Fibroblast of mammary gland (primary cell): ENCODE data around the gene CTTN.

Source experiments
- DNase-seq: peaks from one replicate; pipeline ENCODE4 v3.0.0-alpha.2; 2010; ENCODE audit warnings: low read depth
- H3K4me3 ChIP-seq: 2 replicates; pipeline ENCODE4 v1.5.1; 2011; ENCODE audit warnings: low read depth, mild to moderate bottlenecking, low read length, moderate library complexity; ENCODE audit not compliant: control insufficient read depth
- CTCF ChIP-seq: conservative IDR thresholded peaks from 2 replicates; pipeline ENCODE4 v1.5.1; 2011; ENCODE audit warnings: low read depth, low read length, inconsistent platforms; ENCODE audit not compliant: control insufficient read depth, insufficient read depth

The CTTN gene

GRCh38 chr11:70353900-70354568, 44.3 kb upstream of the CTTN start:
- no peak for DNase-seq
- no peak overlapping the region for H3K4me3 ChIP-seq
- TF ChIP-seq CTCF, result no peak

GRCh38 chr11:70354629-70355028, 43.7 kb upstream of the CTTN start:
- H3K4me3 ChIP-seq, result no peak overlapping the region
- no peak for DNase-seq
- TF ChIP-seq CTCF, result no peak

GRCh38 chr11:70358753-70359152, 39.6 kb upstream of the CTTN start:
- no peak for TF ChIP-seq CTCF
- no peak overlapping the region for H3K4me3 ChIP-seq
- DNase-seq, result no peak

- no peak for DNase-seq
- H3K4me3 ChIP-seq, result no peak overlapping the region
- no peak for TF ChIP-seq CTCF
Observed at GRCh38 chr11:70359451-70360205, 38.7 kb upstream of the CTTN start.

GRCh38 chr11:70360211-70360610, 38.1 kb upstream of the CTTN start:
- TF ChIP-seq CTCF, result no peak
- DNase-seq, result no peak
- H3K4me3 ChIP-seq, result no peak overlapping the region

- no peak for DNase-seq
- H3K4me3 ChIP-seq, result no peak overlapping the region
- TF ChIP-seq CTCF, result no peak
Observed at GRCh38 chr11:70364178-70364577, 34.2 kb upstream of the CTTN start.
